HG03135 (cell line): ENCODE measurements around the gene TRIP6.

Experiments
- ATAC-seq: cut with Tn5 transposase; IDR thresholded peaks from one replicate; pipeline ENCODE4 v1.9.1; 2021; ENCODE audit warnings: mild to moderate bottlenecking, moderate library complexity; ENCODE audit not compliant: unreplicated experiment

Gene TRIP6

DNA sequence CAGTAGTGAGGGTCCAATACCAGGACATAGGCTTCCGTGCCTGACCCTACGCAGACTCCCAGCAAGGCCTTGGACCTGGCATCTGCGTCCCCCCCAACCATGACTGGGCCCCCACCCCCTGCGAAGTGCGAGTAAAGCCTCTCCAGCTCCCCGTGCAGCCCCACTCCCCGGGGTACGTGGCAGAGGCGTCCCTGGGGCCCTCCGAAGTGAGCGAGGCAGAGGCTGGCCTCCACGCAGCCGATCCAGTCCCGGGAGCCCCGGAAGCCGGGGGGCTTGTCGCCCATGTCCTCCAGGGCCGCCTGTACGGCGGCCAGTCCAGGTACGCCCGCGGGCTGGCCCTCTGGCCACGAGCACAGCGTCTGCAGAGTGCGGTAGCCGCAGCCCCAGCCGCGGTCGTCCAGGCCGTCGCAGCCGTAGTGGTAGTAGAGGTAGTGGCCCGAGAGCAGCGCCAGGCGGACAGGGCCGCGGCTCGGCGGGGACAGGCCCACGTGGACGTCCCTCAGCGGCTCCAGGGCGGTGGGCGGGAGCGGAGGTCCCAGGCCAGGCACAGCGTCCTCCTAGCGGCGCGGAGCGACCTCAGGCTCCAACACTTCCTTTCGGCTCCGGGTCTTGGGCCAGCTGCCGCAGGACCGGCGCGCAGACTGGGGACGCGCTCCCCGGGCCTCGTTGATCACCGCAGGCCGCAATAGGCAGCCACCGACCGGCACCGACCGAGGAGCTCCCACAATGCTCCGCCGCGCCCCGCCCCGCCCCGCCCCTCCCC is 22.0 kb downstream of the TRIP6 start, which contains the start of gene UFSP1:
Gene UFSP1 (minus strand): TSS at position 728 of the 763 bp plus-strand sequence. CDS start 444 bp downstream, at position 284.
- ATAC-seq, result peak; percentile 31

DNA sequence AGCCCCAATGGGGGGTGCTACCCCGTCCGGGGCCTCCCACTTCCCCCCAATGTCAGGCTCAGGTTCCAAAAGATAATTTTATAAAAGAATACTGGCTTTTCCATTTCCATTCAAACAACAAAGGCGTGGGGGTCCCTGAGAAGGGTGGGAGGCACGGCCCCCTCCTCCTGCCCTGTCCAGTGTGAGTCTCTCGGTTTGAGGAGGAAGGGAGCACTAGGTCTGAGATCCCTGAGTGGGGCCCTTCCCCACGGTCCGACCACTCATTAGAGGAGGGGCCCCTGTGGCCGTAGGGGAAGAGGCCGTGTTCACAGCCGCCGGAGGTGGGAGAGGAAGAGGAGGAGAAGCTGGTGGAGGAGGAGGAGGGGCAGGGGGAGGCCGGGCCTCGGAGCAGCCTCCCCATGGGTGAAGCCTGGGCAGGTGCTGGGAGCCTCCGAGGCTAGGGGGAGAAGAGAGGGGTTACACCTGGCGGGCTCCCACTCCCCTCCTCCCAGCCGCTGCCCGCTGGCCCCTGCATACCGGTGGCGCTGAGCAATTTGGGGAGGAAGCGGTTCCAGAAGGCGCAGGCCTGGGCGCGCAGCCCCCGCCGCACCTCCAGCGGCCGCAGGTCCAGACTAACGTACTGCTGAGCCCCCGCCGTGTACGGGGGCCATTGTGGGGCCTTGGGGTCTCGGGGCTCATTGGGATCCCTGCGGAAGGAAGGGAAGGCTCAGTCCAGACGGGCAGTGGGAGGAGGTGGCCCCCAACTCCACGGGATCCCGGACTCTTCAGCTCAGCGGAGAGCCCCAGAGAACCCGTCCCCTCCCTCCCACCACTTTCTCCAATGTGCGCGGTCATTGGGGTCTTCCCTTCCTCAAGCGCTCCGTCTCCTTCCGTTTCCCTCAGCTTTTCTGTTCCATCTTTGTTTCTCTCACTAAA is 23.7 kb downstream of the TRIP6 start:
- no peak for ATAC-seq

DNA sequence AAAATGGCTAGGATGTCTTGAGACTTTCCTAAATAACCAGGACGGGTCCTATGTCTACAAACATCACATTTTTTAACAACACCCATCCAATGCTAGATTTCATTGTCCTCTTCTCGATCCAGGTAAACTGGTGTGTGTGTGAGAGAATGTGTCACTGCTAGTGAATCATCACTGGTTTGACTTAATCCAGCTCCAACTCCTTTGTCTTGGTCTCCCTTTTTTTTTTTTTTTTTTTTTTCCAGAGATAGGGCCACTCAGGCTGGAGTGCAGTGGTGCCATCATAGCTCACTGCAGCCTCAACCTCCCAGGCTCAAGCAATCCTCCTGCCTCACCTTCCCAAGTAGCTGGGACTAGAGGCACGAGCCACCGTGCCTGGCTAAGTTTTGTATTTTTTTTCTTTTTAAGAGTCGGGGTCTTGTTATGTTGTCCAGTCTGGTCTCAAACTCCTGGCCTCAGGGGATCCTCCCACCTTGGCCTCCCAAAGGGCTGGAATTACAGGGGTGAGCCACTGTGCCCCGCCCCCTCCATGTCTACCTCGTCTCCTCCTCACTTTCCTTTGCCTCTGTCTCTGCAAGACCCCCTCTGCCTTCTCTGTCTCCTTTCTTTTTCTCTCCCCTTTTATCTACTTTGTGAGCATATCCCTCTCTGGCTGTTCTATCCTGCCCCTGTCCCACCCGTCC is 24.5 kb downstream of the TRIP6 start:
- ATAC-seq, result no peak

DNA sequence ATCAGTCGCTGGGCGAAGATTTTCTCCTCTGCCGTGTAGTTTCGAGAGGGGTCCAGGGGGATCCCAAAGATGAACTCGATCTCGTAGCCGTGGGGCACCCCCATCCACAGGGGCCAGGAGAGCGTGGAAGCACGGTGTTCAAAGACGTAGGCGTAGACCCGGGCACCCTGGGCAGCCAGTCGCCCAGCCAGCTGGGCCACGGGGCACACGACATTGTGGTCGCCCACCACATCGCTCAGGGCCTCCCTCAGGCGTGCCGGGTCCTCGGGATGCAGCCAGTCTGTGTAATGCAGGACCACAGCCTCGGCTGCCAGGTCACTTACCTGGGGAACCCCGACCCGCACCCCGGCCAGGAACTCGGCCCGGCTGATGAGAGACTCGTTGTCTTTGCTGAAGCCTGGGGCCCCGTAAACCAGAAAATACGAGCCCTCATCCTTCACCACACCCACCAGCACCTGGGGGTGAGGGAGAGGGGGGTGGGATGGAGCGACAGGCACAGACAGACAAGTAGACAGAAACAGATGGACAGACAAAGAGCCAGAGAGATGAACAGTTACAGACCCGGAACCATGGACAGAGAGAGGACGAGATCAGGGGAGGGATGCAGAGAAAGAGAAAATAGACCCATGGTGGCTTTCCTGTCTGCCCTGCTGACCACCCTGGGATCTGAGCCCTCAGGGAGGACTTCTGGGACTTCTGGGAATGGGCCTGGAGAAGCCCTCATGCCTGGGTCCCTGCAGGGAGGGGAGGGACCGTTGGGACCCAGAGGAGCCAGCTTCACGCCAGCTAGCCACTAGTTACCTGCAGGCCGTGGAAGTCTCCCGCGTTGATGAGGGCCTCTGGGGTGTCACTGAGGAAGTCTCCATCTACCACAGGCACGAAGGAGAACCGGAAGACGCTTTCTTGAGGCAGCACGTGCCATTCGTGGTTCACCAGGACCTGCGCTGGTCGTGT is 25.5 kb downstream of the TRIP6 start:
- no peak for ATAC-seq

DNA sequence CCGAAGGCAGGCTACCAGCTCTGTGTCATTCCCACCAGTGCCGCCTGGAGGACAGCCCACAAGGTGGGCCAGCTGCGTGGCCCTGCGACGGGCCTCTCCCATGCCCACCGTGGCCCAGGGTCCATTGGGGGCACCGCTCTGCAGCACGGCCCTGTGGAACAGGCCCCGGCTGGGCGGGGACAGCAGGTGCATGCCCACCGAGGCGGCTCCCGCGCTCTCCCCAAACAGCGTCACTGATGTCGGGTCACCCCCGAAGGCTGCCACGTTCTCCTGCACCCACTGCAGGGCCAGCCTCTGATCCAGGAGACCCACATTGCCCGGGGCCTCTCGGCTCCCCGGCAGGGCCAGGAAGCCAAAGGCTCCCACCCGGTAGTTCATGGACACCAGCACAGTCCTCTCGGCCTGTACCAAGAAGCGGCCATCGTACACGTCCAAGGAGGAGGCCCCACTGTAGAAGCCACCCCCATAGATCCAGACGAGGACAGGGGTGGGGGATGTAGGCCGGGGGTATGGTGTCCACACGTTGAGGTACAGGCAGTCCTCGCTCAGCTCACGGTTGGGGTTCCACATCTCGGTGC is 26.2 kb downstream of the TRIP6 start:
- ATAC-seq, result no peak

DNA sequence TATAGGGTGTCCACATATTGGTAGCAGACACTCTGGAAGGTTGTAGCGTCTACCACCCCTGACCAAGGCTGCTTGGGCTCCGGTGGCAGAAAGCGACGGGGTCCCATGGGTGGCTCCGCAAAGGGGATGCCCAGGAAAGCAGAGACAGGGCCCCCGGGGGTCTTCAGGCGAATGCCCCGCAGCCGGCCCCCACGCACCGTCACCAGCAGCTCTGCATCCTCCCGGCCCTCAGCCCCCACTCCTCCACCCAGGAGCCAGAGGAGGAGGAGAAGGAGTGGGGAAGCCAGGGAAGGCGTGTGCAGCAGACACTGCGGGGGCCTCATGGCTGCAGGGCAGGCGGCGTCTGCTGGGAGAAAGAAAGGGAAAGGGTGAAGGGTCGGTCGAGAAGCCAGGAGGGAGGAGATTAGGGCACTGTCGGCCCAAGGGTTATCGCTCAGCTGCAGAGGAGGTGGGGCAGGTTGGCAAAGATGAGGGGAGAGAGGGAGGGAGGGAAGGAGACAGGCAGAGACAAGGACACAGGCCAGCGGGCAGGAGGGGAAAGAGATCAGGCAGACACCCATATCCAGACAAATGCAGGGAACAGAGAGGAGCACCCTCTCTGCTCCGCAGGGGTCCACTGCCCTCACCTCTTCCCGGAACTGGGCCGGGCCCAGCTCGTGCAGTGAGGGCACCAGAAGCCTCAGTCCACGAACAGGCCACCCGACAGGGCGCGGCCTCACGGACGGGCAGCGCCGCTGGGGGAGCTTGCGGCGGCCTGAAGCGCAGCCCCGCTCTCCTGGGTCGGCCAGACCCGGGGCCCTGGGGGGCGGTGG is 26.9 kb downstream of the TRIP6 start:
- no peak for ATAC-seq

DNA sequence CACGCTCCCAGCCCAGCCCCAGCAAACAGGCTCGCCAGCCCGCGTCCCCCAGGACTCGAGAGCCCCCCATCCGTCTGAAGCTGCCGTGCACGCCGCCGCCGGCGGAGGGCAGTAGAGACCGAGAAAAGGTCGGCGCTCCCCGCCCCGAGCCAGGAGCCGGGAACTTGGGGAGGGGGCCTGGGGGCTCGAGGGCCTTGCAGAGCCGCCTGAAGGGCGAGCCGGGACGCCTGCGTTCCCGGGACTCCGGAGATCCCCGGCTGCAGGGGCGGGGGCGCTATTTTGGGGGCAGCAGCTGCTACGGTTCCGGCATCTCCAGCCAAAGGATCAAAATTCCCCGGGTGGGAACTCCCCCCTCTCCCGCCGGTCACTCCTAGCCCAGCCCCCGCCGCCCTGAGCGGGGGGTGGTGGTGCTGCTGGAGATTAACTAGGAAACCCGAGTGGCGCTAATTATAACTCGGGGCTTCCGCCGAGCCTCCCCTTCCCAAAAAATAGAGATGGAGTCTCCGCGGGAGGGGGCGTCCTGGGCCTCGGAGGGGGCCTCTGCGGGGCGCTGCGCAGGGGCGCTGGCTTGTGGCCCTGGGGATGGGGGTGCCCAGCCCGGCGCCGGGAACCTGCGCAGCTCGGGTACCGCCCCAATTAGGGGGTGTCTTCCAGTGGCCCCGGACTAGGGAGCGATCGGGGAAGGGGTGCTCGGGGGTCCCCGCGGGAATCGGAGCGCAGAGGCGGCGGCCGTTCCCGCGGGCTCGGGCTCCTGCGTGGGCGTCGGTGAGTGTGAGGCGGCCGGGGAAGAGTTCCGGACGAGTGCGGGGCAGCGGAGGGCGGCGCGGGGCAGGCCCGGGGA is 27.9 kb downstream of the TRIP6 start:
- no peak for ATAC-seq

DNA sequence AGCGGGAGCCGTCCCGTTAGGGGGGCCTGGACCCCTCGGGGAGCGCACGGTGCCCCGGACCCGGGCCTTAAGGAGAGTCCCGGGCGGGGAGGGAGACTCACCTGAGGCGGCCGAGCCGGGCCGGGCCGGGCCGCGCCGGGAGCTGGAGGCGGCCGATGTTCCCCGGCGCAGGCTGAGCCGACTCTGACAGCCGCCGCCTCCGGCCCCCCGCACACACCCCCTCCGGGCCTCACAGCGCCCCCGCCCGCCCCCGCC is 28.4 kb downstream of the TRIP6 start, which contains the start of gene ACHE:
Gene ACHE (minus strand): TSS at position 188 of the 255 bp plus-strand sequence. CDS start 1,656 bp downstream, outside the sequence.
- no peak for ATAC-seq

DNA sequence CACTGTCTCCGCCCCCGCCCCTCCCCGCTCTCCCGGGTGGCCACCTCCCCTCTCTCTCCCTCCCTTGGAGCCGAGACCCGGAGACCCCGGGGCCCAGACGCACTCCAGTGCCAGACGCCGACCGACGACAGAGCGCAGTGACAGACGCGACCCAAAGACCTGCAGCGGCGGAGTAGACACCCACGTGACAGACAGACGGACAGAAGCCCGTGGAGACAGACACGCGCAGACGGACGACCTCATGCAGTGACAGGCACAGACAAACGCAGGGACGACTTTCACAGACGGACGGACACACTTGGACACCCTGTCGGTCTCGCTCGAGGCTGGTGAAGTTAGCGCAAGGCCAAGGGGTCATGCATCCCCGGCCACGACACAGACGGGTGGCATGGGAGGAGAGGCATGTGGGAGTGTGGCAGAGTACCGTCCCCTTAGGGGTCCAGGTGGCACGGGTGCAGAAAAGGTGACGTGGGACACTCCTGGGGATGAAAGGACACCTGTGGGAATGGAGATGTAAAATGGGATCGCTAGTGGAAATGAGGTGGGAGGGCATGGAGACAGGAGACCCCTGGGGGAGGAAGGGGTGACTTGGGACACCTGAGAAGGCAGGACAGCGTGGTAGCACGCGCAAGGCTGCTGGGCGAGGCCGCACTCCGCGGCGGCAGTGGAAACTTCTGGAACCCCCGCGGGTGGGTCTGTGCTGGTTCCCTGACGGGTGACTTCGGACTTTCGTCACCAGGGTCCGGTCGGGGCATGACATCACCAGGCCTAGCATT is 29.0 kb downstream of the TRIP6 start:
- ATAC-seq, result no peak

DNA sequence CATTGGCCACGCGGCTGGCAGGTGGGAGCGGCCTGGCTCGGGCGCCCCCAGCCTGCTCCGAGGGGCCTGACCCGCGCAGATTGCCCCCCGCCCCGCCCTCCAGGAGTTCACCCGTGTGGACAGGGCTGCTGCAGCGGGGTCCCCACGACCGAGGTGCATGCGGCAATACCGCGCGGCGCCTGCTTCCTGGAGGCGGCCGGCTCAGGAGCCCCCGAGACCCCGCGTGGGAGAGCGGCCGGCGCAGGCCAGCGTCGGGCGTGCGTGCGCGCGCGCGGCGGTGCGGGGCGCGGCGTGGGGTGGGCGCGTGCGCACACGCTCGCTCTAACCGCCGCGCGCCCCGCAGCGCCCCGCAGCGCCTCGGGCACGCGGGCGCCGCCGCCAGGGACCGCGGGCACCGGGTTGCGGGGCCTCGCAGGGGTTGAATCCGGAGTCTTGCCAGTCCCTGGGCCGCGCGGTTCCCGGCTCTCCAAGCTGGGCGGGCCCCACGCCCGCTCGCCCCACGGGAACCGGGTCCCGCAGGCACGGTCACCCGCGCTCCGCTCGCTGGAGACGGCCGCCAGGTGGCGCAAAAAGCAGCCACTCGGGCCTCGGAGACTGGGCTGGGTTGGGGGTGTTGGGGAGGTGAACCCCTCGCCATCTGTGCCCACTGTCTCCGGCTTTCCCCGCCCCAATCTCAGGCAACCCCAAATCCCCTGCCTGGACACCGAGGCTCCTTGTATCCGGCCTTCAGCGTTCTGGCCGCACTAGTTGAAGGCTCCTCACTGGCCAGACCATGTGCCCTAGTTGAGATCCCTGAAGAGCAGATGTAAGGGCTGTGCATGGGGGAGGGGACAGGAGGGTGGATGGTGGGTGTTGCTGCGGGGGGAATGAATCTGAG is 29.8 kb downstream of the TRIP6 start:
- ATAC-seq, result no peak

DNA sequence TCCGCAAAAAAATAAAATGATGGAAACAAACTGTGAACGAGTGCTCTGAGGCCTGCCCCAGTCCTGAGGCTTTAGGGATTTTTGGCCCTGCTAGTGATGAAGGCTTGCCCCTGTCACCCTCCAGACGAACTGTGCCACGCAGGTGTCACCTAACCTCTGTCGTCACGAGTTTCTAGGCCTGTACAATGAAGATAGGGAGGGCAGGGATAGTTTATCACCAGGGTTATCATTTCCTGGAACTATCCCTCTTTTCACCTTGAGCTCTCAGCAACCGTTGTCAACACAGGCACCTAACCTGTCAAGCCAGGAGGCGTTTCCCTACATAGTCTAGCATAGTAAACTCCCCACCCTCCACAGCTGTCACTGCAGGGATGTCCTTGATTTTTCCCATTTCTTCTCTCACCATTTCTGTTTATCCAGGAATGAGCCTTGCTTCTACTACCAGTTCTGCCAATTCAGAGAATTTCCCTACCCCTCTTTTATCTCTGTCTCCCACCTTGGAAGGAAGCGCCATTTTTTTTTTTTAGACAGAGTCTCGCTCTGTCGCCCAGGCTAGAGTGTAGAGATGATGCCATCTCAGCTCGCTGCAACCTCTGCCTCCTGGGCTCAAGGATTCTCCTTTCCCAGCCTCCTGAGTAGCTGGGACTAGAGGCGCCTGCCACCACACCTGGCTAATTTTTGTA is 30.7 kb downstream of the TRIP6 start:
- no peak for ATAC-seq

DNA sequence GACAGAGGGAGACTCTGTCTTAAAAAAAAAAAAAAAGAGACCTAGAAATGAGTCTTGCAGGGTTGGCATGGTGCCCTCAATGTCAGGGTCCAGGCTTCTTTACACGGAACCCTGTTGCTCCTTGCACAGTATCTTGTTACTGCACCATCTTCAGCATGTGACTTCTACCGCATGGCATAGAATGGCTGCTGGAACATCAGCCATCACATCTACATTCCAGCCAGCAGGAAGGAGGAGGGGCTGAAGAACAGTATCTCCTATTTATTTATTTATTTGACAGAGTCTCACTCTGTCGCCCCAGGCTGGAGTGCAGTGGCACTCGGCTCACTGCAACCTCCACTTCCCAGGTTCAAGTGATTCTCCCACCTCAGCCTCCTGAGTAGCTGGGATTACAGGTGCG is 32.2 kb downstream of the TRIP6 start:
- ATAC-seq, result no peak

DNA sequence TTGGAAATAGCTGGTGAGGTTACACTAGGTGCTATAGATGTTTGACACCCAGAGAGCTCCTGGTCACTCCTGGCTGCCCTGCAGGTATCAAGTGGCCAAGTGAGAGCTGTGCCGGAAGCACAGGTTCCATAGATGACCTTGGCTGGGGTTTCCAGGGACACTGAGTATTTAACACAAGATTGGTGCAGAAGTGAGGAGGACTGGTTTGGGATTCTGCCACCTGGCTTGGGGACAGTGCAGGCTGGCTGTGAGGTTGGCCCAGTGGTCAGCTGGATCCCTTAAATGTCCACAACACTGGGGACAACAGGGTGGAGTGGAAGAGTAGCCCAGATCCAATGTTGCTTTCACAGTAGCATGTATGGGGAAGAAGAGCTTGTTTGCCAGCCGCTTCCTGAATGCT is 33.8 kb downstream of the TRIP6 start:
- no peak for ATAC-seq

DNA sequence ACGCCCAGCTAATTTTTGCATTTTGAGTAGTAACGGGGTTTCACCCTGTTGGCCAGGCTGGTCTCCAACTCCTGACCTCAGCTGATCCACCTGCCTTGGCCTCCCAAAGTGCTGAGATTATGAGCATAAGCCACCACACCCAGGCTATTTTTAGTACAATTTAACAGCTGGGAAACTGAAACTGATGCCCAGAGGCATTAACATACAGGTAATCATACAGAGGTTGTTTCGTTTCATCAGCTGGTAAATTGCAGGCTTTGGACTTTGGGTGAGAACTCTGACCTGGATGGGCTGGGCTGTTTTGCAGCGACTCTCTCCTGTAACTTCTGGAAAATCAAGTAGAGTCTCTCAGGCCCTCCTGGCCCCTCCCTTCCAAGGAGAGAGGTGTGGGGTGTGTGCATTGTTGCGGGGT is 34.7 kb downstream of the TRIP6 start:
- ATAC-seq, result no peak

DNA sequence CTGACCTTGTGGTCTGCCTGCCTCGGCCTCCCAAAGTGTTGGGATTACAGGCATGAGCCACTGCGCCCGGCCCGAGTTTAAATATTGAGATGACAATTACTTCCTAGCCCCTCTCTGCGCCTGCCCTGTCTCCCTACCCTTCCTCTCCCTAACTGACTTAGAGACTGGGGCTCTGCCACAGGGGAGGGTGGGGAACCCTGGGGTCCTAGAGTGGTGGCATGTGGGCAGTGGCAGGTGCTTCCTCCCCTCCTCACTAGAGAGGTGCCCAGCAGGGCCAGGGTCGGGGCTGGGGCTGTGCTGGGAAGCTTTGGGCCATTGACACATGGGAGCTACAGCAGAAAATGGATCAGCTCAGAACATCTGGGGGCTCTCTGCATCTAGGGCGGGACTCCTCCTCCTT is 35.5 kb downstream of the TRIP6 start:
- no peak for ATAC-seq

DNA sequence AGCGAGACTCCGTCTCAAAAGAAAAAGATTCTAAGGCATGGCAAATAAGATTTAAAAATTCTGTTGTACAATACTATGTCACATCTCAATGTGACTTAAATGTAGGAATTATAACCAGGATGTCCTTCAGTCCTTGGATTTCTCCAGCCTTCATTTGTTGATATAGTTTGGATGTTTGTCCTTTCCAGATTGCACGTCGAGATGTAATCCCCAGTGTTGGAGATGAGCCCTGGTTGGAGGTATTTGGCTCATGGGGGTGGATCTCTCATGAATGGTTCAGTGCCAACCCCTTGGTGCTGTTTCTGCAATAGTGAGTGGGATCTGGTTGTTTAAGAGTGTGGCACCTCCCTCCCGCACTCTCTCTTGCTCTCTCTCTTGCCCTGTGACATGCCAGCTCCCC is 41.3 kb downstream of the TRIP6 start:
- no peak for ATAC-seq
